ENCODE results near the gene ESRRG.

Gene ESRRG

GRCh38 chr1:216731562-216731961 is 8.3 kb upstream of the ESRRG start:
- no peak for TF ChIP-seq CTCF (IDR thresholded peaks at IDR 0.05; ENCODE audit: low read length, missing control alignments)
- H3K4me3 ChIP-seq (replicated peaks; ENCODE audit: low read depth, low read length): no peak overlapping the region
- no peak for DNase-seq (ENCODE audit: low read depth)

DNA sequence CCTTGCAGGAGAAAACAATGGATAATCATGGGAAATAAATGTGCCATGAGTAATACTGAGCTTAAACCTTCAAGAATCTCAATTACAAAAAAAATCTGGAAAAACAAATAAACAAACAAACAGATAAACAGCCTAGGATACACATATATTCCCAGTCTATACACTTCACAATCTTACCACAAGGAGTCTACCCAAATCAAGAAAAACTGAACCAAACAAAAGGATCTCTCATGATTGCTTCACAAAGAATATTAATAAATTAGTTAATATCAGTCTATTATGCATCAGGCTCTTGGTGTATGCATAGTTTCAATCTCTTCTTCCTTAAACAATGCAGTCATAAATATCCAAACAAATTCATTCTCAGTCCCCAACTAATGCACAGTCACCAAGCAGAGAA is 3.2 kb upstream of the ESRRG start:
- DNase-seq (ENCODE audit: low read depth): no peak
- no peak overlapping the region for H3K4me3 ChIP-seq (replicated peaks; ENCODE audit: low read depth, low read length)
- no peak for TF ChIP-seq CTCF (IDR thresholded peaks at IDR 0.05; ENCODE audit: low read length, missing control alignments)

- no peak for TF ChIP-seq CTCF (IDR thresholded peaks at IDR 0.05; ENCODE audit: low read length, missing control alignments)
- H3K4me3 ChIP-seq (replicated peaks; ENCODE audit: low read depth, low read length): no peak overlapping the region
These were observed 408 bp downstream of the ESRRG start for GRCh38 chr1:216722821-216723220.

DNA sequence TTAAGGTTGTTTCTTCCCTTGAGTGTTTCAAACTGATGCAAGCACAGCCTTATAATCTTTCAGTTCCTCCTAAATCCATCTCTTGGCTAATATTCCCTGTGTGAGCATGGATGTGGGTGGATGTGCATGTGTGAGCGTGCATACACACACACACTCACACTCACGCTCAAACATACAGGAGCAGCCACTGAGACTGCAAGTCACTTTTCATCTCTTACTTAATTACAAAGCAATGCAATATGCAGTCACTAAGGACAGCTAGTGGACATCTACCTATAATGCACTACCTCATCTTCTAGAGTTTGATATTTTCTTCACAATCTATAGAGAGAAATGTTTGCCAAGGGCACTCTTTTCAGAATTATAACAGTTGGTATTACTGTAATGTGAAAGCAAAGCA is 1.4 kb downstream of the ESRRG start:
- DNase-seq (ENCODE audit: low read depth): no peak
- no peak for TF ChIP-seq CTCF (IDR thresholded peaks at IDR 0.05; ENCODE audit: low read length, missing control alignments)
- no peak overlapping the region for H3K4me3 ChIP-seq (replicated peaks; ENCODE audit: low read depth, low read length)

More at GRCh38 chr1:216722821-216723220, 408 bp downstream of the ESRRG start:
- no peak for DNase-seq (ENCODE audit: low read depth)

- no peak for TF ChIP-seq CTCF (IDR thresholded peaks at IDR 0.05; ENCODE audit: low read length, missing control alignments)
- H3K4me3 ChIP-seq (replicated peaks; ENCODE audit: low read depth, low read length): no peak overlapping the region
These were observed 2.2 kb downstream of the ESRRG start for GRCh38 chr1:216721062-216721461.

GRCh38 chr1:216711712-216712111 is 11.5 kb downstream of the ESRRG start:
- no peak for DNase-seq (ENCODE audit: low read depth)
- TF ChIP-seq CTCF (IDR thresholded peaks at IDR 0.05; ENCODE audit: low read length, missing control alignments): no peak
- no peak overlapping the region for H3K4me3 ChIP-seq (replicated peaks; ENCODE audit: low read depth, low read length)

More at GRCh38 chr1:216721062-216721461, 2.2 kb downstream of the ESRRG start:
- DNase-seq (ENCODE audit: low read depth): no peak

DNA sequence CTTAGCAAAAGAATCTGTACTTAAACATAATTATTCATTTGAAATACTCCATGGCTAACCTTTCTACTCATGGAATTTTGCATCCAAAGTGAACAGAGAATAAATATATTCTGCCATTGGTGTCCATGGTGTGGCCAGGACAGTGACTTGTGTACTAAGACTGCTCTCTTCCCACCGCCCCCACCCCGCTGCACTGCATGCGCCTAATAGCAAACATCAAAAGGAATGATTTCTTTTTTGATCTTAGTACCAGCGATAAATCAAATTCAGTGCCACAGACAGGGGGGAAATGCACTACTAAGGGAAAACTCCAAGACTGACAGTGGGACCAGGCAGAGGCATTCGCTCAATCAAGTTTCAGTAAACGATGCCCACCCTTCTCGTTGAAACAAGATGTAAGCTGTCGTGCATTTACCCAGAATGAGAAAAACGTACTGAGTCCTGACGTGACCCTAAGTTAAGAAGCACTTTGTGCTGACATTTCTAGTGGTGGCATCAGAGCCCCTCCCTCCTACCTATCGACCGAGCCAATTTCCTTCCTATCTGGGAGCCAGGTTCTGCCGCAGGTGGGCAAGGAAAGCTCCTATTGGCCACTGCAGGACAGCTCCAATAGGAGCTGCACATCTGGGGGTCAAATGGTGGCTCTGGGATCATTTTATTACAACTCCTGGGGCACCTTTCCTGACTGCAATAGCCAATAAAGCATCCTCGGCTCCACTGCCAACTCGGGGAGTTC is 12.5 kb downstream of the ESRRG start:
- H3K4me3 ChIP-seq (replicated peaks; ENCODE audit: low read depth, low read length): no peak overlapping the region
- DNase-seq (ENCODE audit: low read depth): no peak
- no peak for TF ChIP-seq CTCF (IDR thresholded peaks at IDR 0.05; ENCODE audit: low read length, missing control alignments)

Data from fibroblast of pulmonary artery (primary cell).